NCI-H1417 treated with DMSO at 0.1 percent for 48 hours (cell line): ENCODE data around the gene ARID4A.
"Not testable (repeated sequence)": the region's sequence is repeated elsewhere in the genome, so short reads cannot be mapped to it uniquely, and the experiment has no call there.

Experiments
- DNase-seq: peaks from one replicate; lab custom pipeline; 2025; lab: John Stamatoyannopoulos, UW

The ARID4A gene

DNA sequence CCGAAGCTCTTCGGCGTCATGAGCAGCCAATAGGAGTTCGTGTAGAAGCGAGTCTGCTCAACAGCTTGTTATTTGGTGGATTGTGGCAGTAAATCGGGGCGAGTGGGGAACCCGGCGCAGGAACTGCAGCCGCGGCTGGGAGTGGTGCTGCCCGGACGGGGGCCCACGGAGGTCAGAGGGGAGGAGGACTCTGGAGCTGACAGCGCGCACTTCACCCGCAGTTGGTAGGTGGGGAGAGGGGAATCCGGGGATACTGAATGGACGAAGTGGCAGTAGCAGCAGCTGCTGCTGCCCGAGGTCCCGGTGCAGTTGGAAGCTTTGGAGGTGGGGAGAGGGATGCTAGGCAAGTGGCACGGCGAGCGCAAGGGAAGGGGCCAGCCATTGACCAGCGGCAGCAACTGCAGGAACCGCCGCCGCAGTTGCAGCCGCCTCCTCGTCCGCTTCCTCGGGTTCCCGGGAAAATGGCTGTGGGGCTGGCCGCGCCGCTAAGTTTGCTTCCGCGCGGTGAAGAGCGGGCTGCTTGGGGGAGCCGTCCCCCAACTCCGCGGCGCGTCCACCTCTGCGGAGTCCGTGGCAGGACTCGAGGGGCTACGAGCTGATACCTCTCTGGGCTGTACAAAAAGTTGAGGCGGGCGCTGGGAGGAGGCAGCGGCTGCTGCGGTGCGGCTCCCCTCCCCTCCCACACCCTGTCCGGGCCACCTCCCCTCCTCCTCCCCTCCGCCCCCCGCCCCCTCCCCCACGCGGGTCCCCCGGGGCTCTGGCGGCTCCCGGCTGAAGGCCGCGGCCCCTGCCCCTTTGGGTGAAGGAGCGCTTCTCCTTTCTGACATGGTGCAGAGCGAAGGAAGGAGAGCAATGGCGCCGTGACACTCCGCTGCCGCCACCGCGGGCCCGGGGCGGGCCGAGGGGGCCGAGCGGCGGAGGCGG, at the start of gene ARID4A:
Gene ARID4A (plus strand): TSS at position 79 of the 924 bp plus-strand sequence. CDS start 1,300 bp downstream, outside the sequence.
- DNase-seq = no peak

DNA sequence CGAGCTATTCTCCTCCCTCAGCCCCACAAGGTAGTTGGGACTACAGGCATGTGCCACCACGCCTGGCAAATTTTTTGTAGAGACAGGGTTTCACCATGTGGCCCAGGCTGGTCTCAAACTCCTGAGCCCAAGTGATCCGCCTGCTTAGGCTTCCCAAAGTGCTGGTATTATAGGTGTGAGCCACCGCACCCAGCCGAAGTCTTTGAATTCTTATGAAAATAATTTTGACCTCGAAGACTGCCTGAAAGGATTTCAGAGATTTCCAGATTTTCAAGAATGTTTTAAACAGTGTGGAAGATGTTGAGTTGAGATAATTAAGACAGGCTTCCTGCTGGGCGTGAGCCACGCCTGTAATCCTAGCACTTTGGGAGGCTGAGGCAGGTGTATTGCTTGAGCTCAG, 48.7 kb upstream of the ARID4A start:
- DNase-seq = no peak

GRCh38 chr14:58258156-58258555, 40.2 kb upstream of the ARID4A start:
- DNase-seq = no peak

DNA sequence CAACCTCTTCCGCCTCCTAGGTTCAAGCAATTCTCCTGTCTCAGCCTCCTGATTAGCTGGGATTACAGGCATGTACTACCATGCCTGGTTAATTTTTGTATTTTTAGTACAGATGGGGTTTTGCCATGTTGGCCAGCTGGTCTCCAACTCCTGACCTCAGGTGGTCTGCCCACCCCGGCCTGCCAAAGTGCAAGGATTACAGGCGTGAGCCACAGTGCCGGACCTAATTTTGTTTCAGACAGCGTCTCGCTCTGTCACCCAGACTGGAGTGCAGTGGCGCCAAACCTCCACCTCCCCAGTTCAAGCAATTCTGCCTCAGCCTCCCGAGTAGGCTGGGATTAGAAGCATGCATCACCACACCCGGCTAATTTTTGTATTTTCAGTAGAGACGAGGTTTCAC, 36.4 kb upstream of the ARID4A start:
- not testable (repeated sequence) for DNase-seq

GRCh38 chr14:58265401-58265800, 33.0 kb upstream of the ARID4A start:
- no peak for DNase-seq

DNA sequence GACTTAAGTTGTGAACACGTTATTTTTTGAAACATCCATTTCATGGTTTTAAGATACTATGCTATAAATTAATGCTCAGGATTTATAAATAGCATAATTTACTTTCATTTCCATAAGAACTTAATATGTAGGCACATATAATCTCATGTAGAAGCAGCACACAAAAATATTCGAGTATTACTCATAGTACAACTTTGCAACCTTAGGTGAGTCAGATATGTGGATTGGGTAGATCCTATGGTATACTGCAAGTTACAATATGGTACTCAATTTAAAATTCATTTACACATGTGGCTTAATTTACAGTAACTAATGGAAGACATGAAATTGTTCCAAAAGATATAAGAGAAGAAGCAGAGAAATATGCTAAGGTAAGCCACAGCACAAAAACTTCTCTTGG, 27.7 kb upstream of the ARID4A start:
- no peak for DNase-seq

- DNase-seq = no peak
Observed at GRCh38 chr14:58272588-58273372, 25.6 kb upstream of the ARID4A start.

DNA sequence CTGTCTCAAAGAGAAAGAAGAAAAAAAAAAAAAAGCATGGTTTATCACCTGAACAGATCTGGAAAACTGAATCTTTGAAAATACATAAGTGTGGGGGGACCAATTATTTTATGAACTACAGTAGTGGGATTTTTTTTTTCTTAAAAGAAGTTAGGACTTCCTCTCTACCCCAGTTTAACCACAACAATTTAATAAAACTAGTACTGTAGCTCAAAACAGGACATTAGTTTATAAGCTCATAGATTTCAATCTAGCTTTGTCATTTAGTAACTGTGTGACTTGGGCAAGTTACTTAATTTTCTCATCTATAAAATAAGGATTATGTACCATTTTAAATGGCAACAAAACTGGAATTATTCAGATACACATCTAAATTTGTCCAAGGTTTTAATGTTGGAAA, 23.5 kb upstream of the ARID4A start:
- DNase-seq = no peak

DNA sequence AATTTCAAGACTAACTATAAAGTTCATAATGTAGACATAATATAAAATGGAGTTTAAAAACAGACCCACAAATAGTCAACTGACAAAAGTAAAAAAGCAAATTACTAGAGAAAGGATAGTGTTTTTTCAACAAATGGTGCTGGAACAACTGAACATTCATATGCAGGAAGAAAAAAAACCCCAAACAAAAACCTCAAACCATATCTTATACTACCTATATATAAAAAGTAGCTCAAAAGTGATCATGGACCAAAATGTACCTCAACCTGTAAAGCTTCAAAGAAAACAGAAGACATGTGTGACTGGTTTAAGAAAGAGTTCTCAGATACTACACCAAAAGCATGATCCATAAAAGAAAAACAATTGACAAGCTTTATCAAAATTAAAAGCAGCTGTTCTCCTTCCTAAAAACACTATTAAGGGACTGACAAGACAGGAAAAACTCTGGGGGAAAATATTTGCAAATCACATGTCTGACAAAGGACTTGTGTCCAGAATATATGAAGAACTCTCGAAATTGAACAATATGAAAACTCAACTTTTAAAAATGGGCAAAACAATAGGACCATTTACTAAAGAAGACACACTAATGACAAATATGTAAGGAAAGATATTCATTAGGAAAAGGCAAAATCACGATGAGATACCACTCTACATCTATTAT, 22.7 kb upstream of the ARID4A start:
- DNase-seq = no peak

DNA sequence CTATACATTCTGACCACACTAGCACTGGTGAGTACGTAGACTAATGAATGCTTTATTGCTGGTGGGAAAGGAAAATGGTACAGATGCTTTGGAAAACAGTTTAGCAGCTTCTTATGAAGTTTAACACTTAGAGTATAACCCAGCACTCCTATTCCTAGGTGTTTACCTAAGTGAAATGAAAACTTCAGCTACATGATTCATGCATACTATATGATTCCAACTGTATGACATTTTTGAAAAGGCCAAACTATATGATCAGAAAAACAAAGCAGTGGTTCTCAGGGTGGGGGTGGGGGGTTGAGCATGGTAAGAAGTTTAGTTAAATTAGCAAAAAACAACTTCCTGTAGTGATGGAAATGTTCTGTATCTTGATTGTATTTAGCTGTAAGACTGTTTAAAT, 22.1 kb upstream of the ARID4A start:
- DNase-seq = no peak

- no peak for DNase-seq
Observed at GRCh38 chr14:58278177-58278576, 20.2 kb upstream of the ARID4A start.

DNA sequence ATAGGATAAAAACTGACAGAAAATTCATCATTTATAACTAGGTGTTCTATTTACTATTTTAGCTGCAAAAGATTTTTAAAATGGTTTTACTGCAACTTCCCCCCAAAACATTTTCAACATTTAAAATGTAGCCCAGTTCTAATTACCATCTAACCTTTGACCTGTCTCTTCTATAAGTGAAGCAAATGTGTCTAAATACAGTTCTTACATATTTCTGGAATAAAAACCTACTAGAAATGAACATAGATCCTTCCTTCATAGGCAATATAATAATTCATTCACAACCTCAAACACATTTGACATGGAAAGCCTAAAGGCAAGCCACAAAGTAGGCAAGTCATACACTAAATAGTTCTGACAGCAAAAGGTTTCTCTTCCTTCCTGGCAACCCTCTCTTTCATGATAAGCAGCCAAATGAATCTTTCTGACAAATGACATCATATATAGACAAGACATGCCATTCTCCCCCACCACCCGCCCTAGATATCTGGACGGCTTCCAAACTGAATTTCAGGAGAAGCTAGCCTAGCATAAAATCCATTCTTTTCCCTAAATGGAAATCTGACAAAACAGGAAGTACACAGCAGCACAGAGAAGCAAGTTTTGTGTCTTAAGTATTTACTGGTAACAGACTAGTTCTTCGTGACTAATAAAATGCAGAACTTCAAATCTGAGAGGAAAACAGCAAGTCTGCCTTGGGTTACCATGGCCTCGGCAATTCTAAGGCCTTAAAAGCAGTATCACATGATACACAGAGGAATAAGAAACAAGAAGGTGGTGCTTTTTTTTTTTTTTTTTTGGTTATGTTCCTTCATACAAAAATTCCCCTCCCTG, 17.2 kb upstream of the ARID4A start:
- no peak for DNase-seq

DNA sequence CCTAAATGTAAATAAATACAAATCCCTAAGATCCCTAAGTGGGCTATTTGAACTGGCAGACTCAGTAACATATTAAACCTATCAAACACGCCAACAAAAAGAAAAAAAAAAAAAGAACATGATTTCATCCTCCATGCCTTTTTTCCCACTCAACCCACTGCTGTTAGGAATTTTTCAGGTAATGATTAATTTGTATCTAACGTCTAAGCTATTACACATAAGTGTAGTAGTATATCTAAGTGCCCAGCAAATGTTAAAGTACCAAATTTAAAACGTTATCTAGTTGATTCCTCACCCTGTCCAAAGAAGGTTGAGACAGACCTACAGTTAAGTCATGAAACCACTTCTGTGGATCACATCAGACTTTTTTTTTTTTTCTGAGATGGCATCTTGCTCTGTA, 16.4 kb upstream of the ARID4A start:
- DNase-seq = no peak

DNA sequence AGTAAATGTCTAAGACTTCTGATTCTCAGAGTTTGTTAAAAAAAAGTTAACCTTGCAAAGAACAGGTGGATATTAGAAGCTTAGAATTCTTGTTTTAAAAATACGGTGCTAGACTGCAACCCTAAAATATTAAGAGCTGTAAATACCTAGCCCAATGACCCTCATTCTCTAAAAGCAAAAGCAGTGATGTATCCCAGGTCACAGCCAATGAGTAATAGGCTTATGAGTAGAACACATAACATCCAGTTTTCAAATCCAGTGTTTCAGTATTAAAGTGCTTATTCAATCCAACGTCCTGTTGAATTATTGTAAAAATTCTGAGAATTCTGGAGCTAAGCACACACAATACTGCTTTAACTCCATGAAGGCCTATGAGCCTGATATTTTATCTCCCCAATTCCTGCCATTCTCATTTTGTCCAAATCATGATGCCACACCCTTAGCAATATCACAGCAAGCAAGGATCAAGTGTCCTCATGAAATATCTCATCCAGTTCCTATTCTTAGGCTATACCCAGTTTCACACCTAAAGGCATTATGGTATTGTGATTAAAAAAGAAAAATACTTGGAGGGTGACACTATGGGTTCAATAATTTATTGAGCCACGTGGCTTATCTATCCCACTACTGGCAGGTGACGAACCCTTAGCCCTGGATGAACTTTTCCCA, 15.3 kb upstream of the ARID4A start:
- no peak for DNase-seq

DNA sequence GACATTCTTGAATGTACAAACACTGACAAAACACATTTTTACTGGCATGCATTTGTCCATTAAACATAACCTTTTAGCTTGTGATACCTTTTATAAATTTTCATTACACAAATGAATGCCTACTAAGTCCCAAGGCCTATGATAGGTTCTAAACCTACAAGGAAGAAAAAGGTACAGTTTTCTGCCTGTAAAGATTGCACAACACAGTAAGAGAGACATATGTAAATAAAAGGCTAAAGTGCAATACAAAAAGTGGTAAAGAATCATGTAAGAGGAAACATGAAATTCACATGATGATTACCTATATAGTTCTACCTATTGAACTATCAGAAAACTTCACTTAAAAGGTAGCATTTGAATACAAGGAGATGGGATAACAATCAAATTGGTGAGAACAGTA, 14.6 kb upstream of the ARID4A start:
- no peak for DNase-seq

- DNase-seq = no peak
Observed at GRCh38 chr14:58285132-58285531, 13.2 kb upstream of the ARID4A start.

- DNase-seq = no peak
Observed at GRCh38 chr14:58287607-58288042, 10.7 kb upstream of the ARID4A start.

GRCh38 chr14:58288106-58288792, 10.1 kb upstream of the ARID4A start:
- no peak for DNase-seq

DNA sequence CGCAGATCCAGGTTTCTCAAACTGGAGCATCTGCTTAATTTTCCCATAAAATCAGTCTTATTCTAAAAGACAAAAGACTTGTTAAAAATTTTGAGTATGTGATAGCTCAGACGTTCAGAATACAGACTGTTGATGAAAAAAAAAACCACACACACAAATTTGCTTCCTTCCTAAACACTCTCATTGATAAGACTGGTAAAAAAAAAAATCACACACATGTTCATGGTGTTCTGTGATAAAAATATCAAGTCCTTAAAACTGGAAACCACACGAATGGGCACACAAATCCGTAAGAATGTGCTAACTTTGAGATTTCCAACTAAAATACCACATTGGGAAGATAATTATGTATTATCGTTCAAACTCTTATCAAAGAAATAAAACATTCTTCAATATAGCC, 6.7 kb upstream of the ARID4A start:
- DNase-seq = no peak

GRCh38 chr14:58292187-58292586, 6.2 kb upstream of the ARID4A start:
- no peak for DNase-seq
